Measurements from ENCODE around the gene CDK4. TPM values are rescaled to one million over a fixed set of nuclear protein-coding genes. Genes with fewer than 3 reads are reported as not detected.

Gene CDK4
- total RNA-seq, 1 experiment from 2014 or later, result 210 TPM

DNA sequence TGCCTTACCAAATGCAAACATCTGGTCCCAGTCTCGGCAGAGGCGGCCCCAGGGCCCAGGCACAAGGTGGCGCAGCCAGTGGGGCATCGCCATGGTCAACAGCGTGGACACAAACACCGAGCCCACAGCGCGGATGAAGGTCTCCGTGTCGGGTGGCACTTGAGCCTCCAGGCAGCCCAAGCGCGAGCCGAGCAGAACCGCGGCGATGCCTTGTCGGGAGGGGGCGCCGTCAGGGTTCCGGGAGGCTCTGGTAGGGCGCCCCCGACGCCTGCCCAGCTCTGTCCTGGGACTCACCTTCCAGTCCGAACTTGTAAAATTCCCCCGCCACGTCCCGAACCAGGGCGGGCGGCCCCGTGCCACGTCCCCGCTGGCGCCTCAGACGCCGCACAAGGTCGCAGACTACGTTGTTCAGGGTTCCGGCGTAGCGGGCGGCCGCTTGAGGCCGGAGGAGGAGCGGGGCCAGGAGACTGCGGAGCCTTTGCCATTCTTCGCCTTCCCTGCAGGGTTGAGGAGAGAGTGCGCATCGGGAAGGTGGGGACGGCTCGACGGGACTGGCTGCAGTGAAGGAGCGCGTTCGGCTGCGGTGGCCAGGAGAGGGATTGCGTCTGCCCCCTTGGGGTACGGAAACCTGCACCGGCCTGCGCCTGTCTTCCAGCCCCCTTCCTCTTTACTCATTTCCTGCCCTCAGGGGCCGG lies 13.0 kb upstream of the CDK4 start:
- TF ChIP-seq, protein P1, sequence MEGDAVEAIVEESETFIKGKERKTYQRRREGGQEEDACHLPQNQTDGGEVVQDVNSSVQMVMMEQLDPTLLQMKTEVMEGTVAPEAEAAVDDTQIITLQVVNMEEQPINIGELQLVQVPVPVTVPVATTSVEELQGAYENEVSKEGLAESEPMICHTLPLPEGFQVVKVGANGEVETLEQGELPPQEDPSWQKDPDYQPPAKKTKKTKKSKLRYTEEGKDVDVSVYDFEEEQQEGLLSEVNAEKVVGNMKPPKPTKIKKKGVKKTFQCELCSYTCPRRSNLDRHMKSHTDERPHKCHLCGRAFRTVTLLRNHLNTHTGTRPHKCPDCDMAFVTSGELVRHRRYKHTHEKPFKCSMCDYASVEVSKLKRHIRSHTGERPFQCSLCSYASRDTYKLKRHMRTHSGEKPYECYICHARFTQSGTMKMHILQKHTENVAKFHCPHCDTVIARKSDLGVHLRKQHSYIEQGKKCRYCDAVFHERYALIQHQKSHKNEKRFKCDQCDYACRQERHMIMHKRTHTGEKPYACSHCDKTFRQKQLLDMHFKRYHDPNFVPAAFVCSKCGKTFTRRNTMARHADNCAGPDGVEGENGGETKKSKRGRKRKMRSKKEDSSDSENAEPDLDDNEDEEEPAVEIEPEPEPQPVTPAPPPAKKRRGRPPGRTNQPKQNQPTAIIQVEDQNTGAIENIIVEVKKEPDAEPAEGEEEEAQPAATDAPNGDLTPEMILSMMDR (IDR thresholded peaks at IDR 0.05; ENCODE audit: insufficient read depth in 1 of 2, low read depth in 1 of 2, low read length in 1 of 2, severe bottlenecking in 1 of 2, unreplicated experiment in 1 of 2), result peak; percentile 26 to 58
- BruUV-seq (replicated peaks), result TSS peak; percentile 58
- CTCF ChIA-PET, result interaction anchor here (0.5 to 1.0 kb wide), 2 partner anchors 9 to 182 kb away, joined by 3 to 8 read pairs; no protein-coding TSS in a partner anchor
- no peaks in the 10 kb centered on the region for H3K27me3 ChIP-seq (replicated peaks; ENCODE audit: control insufficient read depth, insufficient read depth, low read length)
- peak overlapping the region; percentile 90 for H3K4me3 Mint-ChIP-seq (ENCODE audit: unreplicated experiment)
- peak; percentile 63 to 71 for DNase-seq
- H3K27me3 Mint-ChIP-seq (ENCODE audit: insufficient read depth, unreplicated experiment), result no peaks in the 10 kb centered on the region
- POLR2A ChIA-PET, result interaction anchor here (1.0 kb wide), 1 partner anchor 8 kb away, joined by 3 read pairs; no protein-coding TSS in a partner anchor
- 0 out of 2 replicates have a peak, but pooled peaks cover 9% of the 10 kb centered on the region for H3K4me1 ChIP-seq
- peaks cover 9% of the 10 kb centered on the region for H3K36me3 Mint-ChIP-seq (ENCODE audit: insufficient read depth, unreplicated experiment)
- intact Hi-C loops (cut with micrococcal nuclease; ENCODE audit: unreplicated experiment), result no loop called here
- H3K27ac Mint-ChIP-seq (ENCODE audit: unreplicated experiment), result peak overlapping the region; percentile 20
- no peaks in the 10 kb centered on the region for H3K36me3 ChIP-seq (ENCODE audit: control insufficient read depth, insufficient read depth, low read length)
- H3K9me3 ChIP-seq, result no peaks in the 10 kb centered on the region
- H3K9me3 Mint-ChIP-seq (ENCODE audit: unreplicated experiment), result no peaks in the 10 kb centered on the region
- H3K4me3 ChIP-seq (ENCODE audit: low read depth, low read length), result peak overlapping the region; percentile 57
- peaks cover 8% of the 10 kb centered on the region for H3K4me1 Mint-ChIP-seq (ENCODE audit: low read depth, unreplicated experiment)

DNA sequence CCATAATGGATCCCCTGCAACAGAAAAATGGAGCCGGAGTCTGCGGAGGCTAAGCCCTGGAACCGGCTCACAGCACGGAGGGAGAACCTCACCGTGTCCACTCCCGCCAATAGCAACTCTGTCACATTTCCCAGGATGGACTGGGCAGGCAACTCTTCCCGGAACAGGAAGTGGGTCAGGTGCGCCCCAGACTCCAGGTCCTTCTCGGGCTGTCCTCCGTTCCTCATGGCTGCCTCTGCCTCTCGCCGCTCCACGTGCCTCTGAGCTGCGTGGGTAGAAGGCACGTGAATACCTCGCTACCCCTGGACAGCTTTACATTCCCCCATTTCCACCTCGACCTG lies 12.5 kb upstream of the CDK4 start:
- peak; percentile 58 to 68 for DNase-seq
- H3K27ac Mint-ChIP-seq (ENCODE audit: unreplicated experiment), result peak overlapping the region; percentile 20
- TF ChIP-seq, protein P1 (IDR thresholded peaks at IDR 0.05; ENCODE audit: insufficient read depth in 1 of 2, low read depth in 1 of 2, low read length in 1 of 2, severe bottlenecking in 1 of 2, unreplicated experiment in 1 of 2), result no peak

DNA sequence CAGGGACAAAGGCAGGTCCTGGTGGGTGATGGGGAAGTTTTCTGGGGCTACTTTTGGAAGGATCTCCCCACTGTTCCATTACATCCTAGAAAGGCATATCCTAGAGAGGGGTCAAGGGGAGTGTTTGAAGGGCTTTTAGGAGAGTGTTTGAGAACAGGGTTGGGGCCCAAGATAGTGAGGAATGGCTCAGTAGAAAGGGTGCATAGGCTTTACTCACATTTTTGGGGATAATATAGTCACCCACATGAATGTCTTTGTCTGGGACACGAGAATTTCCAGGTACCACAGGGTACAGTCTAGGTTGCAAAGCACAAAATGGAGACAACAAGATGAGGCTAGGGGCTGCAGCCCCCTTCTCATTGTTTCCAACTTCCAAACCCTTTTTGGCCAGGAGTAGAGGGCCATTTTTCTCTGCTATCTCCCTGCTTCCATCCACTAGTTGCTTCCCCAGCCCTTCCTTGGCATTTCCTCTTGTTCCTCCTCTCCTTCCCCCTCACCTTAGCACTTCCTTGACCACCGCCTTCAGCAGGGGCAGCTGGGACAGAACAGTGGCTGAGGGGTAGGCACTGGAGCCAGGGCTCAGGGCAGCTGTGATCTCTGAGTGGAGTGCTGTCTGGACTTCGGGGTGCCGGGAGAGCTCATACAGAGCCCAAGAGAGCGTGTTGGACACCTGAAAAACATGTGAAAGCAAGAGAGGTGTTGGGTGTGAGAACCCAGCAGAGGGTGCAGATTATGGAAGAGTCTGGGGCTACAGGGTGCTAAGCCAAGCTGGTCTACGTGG lies 12.0 kb upstream of the CDK4 start:
- peak overlapping the region; percentile 57 for H3K4me3 ChIP-seq (ENCODE audit: low read depth, low read length)
- CTCF ChIA-PET, result interaction anchor here (0.5 to 1.1 kb wide), 2 partner anchors 8 to 181 kb away, joined by 3 read pairs; no protein-coding TSS in a partner anchor

More for the DNA sequence above, 12.5 kb upstream of the CDK4 start:
- Histone ChIP-seq H3K4me3 (ENCODE audit: low read depth, low read length) (peak overlapping the region; percentile 57), H3K27me3 (replicated peaks; ENCODE audit: control insufficient read depth, insufficient read depth, low read length) (no peaks in the 10 kb centered on the region), H3K4me1 (0 out of 2 replicates have a peak, but pooled peaks cover 9% of the 10 kb centered on the region), H3K9me3 (no peaks in the 10 kb centered on the region), H3K36me3 (ENCODE audit: control insufficient read depth, insufficient read depth, low read length) (no peaks in the 10 kb centered on the region)
- POLR2A ChIA-PET, result interaction anchor here (1.0 kb wide), 1 partner anchor 8 kb away, joined by 3 read pairs; no protein-coding TSS in a partner anchor
- no peaks in the 10 kb centered on the region for H3K27me3 Mint-ChIP-seq (ENCODE audit: insufficient read depth, unreplicated experiment)
- no TSS peak for BruUV-seq (replicated peaks)
- peaks cover 9% of the 10 kb centered on the region for H3K36me3 Mint-ChIP-seq (ENCODE audit: insufficient read depth, unreplicated experiment)
- no peaks in the 10 kb centered on the region for H3K9me3 Mint-ChIP-seq (ENCODE audit: unreplicated experiment)
- intact Hi-C loops (cut with micrococcal nuclease; ENCODE audit: unreplicated experiment), result no loop called here
- H3K4me1 Mint-ChIP-seq (ENCODE audit: low read depth, unreplicated experiment), result peaks cover 7% of the 10 kb centered on the region
- peak overlapping the region; percentile 90 for H3K4me3 Mint-ChIP-seq (ENCODE audit: unreplicated experiment)
- CTCF ChIA-PET, result interaction anchor here (0.5 to 1.1 kb wide), 3 partner anchors 8 to 181 kb away, joined by 3 to 8 read pairs (median 3); no protein-coding TSS in a partner anchor

More for the DNA sequence above, 12.0 kb upstream of the CDK4 start:
- Mint-ChIP-seq H3K9me3 (ENCODE audit: unreplicated experiment) (no peaks in the 10 kb centered on the region), H3K27me3 (ENCODE audit: insufficient read depth, unreplicated experiment) (no peaks in the 10 kb centered on the region), H3K27ac (ENCODE audit: unreplicated experiment) (peak overlapping the region; percentile 20), H3K36me3 (ENCODE audit: insufficient read depth, unreplicated experiment) (peaks cover 9% of the 10 kb centered on the region), H3K4me1 (ENCODE audit: low read depth, unreplicated experiment) (peaks cover 7% of the 10 kb centered on the region), H3K4me3 (ENCODE audit: unreplicated experiment) (peak overlapping the region; percentile 90)
- Histone ChIP-seq H3K9me3 (no peaks in the 10 kb centered on the region), H3K4me1 (0 out of 2 replicates have a peak, but pooled peaks cover 9% of the 10 kb centered on the region), H3K36me3 (ENCODE audit: control insufficient read depth, insufficient read depth, low read length) (no peaks in the 10 kb centered on the region), H3K27me3 (replicated peaks; ENCODE audit: control insufficient read depth, insufficient read depth, low read length) (no peaks in the 10 kb centered on the region)
- POLR2A ChIA-PET, result no interaction called here
- BruUV-seq (replicated peaks), result TSS peak; percentile 5
- no peak for DNase-seq
- intact Hi-C loops (cut with micrococcal nuclease; ENCODE audit: unreplicated experiment), result no loop called here
- TF ChIP-seq, protein P1 (IDR thresholded peaks at IDR 0.05; ENCODE audit: insufficient read depth in 1 of 2, low read depth in 1 of 2, low read length in 1 of 2, severe bottlenecking in 1 of 2, unreplicated experiment in 1 of 2), result no peak
